ENCODE data around the gene SSTR3. TPM values are rescaled to one million over a fixed set of nuclear protein-coding genes. Genes with fewer than 3 reads are reported as not detected.
"Not testable (repeated sequence)": the region's sequence is repeated elsewhere in the genome, so short reads cannot be mapped to it uniquely, and the experiment has no call there.

Gene SSTR3
- total and polyA plus RNA-seq, 8 donors = 0.04 to 0.26 (median 0.09) TPM; not detected in 2

DNA sequence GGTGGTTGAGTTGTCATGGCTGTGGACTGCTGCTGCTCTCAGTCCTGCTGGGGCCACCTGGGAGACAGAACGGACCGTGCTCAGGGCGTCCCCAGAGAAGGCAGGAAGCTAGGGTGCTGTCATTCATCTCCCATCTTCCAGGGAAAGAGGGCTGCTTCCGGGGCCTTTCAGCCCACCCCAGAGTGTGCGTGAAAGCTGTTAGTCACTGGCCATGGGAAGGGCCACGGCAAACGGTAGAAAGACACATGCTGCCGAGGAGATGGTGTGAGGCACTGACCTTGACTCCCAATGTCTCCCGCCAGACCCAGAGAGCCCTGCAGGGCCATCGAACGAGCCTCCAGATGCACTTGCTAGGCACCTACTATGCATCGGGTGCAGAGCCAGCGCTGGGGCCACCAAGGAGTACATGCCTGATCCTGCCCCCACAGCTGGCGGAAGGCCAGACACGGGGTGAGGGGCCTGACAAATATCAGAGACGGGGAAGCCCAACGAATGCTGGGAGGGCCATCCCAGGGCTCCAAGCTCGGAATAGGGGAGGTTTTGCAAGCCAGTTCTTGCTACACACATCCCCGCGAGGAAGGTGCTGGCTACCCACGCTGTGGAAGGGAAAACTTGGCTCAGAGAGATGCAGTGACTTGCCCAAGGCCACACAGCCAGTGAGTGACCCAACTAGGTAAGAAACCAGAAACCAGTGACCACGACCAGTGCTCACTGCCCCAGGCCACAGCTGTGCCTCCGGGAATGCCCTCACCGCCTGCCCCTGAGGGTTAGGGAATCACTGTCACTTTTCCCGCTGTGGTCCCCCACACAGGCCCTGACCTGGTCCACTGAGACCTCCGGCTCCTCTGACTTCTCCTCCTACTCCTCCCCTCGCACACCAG, 21.7 kb upstream of the SSTR3 start:
- Histone ChIP-seq H3K36me3 (peaks cover 0 to 18% of the 10 kb centered on the region in 2 donors), H3K4me1 (peaks cover 9 to 95% of the 10 kb centered on the region in 2 donors)
- no peak for ATAC-seq

DNA sequence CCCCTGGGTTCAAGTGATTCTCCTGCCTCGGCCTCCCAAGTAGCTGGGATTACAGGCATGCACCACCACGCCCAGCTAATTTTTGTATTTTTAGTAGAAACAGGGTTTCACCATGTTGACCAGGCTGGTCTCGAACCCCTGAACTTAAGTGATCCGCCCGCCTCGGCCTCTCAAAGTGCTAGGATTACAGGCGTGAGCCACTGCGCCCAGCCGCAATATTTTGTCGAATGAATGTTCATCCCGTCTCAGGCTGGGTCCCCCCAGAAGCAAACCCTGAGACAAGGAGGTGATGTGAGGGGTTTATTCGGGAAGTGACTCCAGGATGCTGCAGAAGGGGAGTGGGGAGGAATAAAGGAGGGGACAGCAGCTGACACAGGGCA, 21.1 kb upstream of the SSTR3 start:
- intact Hi-C loops (cut with DNase I); ATAC-seq; H3K4me3 ChIP-seq; H3K9me3 ChIP-seq: not testable (repeated sequence)
- peak in 1 of 4 donors; percentile 37 for DNase-seq
- Histone ChIP-seq H3K36me3 (peaks cover 0 to 18% of the 10 kb centered on the region in 2 donors), H3K27me3 (peaks cover 0 to 64% of the 10 kb centered on the region in 2 donors), H3K4me1 (peaks cover 13 to 95% of the 10 kb centered on the region in 2 donors), H3K27ac (peak overlapping the region in 1 of 2 donors; percentile 90)

More for the DNA sequence above, 21.7 kb upstream of the SSTR3 start:
- peak overlapping the region in 1 of 2 donors; percentile 90 for H3K27ac ChIP-seq
- peak in 2 of 4 donors; percentile 32 to 77 for DNase-seq
- H3K27me3 ChIP-seq = peaks cover 0 to 69% of the 10 kb centered on the region in 2 donors
- no peaks in the 10 kb centered on the region for H3K9me3 ChIP-seq
- TF ChIP-seq, protein P1, sequence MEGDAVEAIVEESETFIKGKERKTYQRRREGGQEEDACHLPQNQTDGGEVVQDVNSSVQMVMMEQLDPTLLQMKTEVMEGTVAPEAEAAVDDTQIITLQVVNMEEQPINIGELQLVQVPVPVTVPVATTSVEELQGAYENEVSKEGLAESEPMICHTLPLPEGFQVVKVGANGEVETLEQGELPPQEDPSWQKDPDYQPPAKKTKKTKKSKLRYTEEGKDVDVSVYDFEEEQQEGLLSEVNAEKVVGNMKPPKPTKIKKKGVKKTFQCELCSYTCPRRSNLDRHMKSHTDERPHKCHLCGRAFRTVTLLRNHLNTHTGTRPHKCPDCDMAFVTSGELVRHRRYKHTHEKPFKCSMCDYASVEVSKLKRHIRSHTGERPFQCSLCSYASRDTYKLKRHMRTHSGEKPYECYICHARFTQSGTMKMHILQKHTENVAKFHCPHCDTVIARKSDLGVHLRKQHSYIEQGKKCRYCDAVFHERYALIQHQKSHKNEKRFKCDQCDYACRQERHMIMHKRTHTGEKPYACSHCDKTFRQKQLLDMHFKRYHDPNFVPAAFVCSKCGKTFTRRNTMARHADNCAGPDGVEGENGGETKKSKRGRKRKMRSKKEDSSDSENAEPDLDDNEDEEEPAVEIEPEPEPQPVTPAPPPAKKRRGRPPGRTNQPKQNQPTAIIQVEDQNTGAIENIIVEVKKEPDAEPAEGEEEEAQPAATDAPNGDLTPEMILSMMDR (IDR thresholded peaks at IDR 0.05) = no peak
- intact Hi-C loops (cut with DNase I) = no loop called here
- no peak overlapping the region for H3K4me3 ChIP-seq

DNA sequence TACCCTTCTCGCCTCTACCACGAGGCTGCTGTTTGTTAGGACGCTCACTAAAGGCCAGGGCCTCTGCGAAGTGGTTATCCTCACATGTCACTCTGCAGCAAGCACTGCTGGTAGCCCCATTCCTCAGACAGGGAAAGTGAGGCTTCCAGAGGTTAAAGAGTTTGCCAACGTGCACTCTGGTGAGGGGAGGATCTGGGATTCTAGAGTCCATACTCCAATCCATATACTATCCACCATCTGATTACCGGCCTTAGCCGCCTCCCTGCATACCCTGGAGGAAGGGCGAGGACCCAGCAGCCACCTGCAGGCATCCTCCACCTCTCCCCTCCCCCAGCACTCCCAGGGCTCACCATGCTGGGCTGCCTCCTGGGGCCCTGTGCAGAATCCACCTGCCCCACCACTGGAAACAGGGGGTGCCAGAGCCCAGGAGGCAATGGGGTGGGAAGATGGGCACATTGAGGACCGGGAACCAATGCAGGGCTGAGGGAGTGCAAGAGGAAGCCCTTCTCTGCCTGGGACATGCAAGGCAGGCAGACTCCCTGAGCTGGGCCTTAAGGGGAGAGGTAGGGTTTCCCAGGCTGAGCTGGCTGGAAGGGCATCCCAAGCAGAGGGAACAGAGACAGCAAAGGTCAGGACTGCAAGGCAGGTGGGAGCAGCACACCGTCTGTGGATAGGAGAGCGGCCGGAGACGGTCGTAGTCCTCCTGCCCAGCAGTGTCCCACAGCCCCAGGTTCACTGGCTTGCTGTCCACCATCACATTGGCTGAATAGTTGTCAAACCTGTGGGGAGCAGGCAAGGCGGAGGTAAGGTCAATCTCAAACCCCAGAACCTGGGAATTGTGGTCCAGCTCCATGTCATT, 20.1 kb upstream of the SSTR3 start:
- peak in 2 of 4 donors; percentile 27 to 69 for DNase-seq
- H3K9me3 ChIP-seq = no peaks in the 10 kb centered on the region
- peaks cover 0 to 18% of the 10 kb centered on the region in 2 donors for H3K36me3 ChIP-seq
- H3K27me3 ChIP-seq = peaks cover 0 to 54% of the 10 kb centered on the region in 2 donors
- no peak overlapping the region for H3K4me3 ChIP-seq
- peak overlapping the region in 1 of 2 donors; percentile 90 for H3K27ac ChIP-seq
- TF ChIP-seq, protein P1 (IDR thresholded peaks at IDR 0.05) = no peak
- peaks cover 17 to 93% of the 10 kb centered on the region in 2 donors for H3K4me1 ChIP-seq
- no peak for ATAC-seq
- intact Hi-C loops (cut with DNase I) = no loop called here

DNA sequence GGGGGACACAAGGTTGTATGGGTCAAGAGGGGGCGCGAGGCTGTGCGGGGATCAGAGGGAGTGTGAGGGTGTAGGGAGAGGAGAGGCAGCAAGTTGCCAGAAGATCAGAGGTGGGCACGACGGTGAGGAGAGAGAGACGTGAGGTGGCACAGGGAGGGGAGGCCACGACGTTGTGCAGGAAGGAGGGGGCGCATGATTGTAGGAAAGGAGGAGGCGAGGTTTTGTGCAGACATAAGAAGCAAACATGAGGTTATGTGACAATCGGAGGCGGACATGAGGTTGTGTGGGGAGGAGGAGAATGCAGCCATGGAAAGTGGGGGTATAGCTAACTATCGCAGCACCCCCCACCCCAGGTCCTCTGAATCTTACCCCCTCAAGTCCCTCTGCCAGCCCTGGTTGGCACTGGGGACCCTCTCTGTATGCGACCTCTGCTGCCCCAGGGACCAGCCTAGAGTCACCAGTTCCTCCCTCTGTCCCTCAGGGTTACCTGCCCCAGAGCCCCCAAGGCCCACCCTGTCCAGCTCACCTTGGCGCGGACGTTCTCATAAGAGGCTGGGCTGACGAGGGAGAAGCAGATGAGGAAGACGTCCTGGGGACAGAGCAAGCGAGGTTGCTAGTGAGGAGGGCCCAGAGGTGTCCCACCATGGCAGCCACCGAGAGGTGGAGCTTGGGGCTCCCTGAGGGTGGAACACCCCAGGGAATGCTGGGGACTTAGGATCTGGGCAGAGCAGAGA, 19.3 kb upstream of the SSTR3 start:
- DNase-seq = peak in 2 of 4 donors; percentile 28 to 67
- intact Hi-C loops (cut with DNase I) = no loop called here
- H3K4me1 ChIP-seq = peaks cover 17 to 86% of the 10 kb centered on the region in 2 donors
- H3K27me3 ChIP-seq = peaks cover 0 to 50% of the 10 kb centered on the region in 2 donors
- no peak for ATAC-seq
- H3K9me3 ChIP-seq = no peaks in the 10 kb centered on the region
- TF ChIP-seq, protein P1 (IDR thresholded peaks at IDR 0.05) = no peak
- peak overlapping the region in 1 of 2 donors; percentile 90 for H3K27ac ChIP-seq
- H3K36me3 ChIP-seq = peaks cover 0 to 19% of the 10 kb centered on the region in 2 donors
- H3K4me3 ChIP-seq = no peak overlapping the region
